SK-N-SH treated with all-trans-retinoic acid at 6 μM for 48 hours (cell line): ENCODE measurements around the gene DOCK9.

Experiments used
- ATAC-seq: fragments of 200-7000 bp; cut with Tn5 transposase; 3 replicates; pipeline ENCODE4 v1.9.1; 2020; ENCODE audit warnings: mild to moderate bottlenecking, moderate library complexity
- ARNTL ChIP-seq: fragments of 450-650 bp; formaldehyde crosslinking; IDR thresholded peaks from 2 replicates; pipeline ENCODE4 v1.5.0; 2020; ENCODE audit warnings: low read depth, mild to moderate bottlenecking, moderate library complexity, borderline replicate concordance
- BACH2 ChIP-seq: fragments of 250-450 bp; sonication (Bioruptor Pico); IDR thresholded peaks from 2 replicates; pipeline ENCODE4 v1.9.0; 2021; ENCODE audit warnings: mild to moderate bottlenecking, borderline replicate concordance
- CSDC2 ChIP-seq: fragments of 250-450 bp; sonication (Bioruptor Pico); IDR thresholded peaks from 2 replicates; pipeline ENCODE4 v1.5.0; 2020; ENCODE audit warnings: mild to moderate bottlenecking, moderate library complexity
- ESRRG ChIP-seq: fragments of 250-450 bp; sonication (Bioruptor Pico); IDR thresholded peaks from 2 replicates; pipeline ENCODE4 v1.6.1; 2021; ENCODE audit warnings: mild to moderate bottlenecking
- GLIS3 ChIP-seq: fragments of 250-450 bp; sonication (Bioruptor Pico); IDR thresholded peaks from 2 replicates; pipeline ENCODE4 v1.5.0; 2020; ENCODE audit warnings: mild to moderate bottlenecking, moderate library complexity
- ISL1 ChIP-seq: fragments of 250-450 bp; sonication (Bioruptor Pico); IDR thresholded peaks from 2 replicates; pipeline ENCODE4 v2.1.2; 2022; ENCODE audit warnings: mild to moderate bottlenecking, moderate library complexity
- OSR1 ChIP-seq: fragments of 250-450 bp; sonication (Bioruptor Pico); IDR thresholded peaks from 2 replicates; pipeline ENCODE4 v1.8.0; 2022; ENCODE audit warnings: moderate library complexity, mild to moderate bottlenecking, inconsistent platforms
- PPARA ChIP-seq: fragments of 250-450 bp; sonication (Bioruptor Pico); IDR thresholded peaks from 2 replicates; pipeline ENCODE4 v1.5.0; 2020; ENCODE audit warnings: mild to moderate bottlenecking, borderline replicate concordance
- RARB ChIP-seq: fragments of 250-450 bp; sonication (Bioruptor Pico); IDR thresholded peaks from 2 replicates; pipeline ENCODE4 v1.8.0; 2021; ENCODE audit warnings: mild to moderate bottlenecking, moderate library complexity
- SNAI2 ChIP-seq: fragments of 250-450 bp; sonication (Bioruptor Pico); IDR thresholded peaks from 2 replicates; pipeline ENCODE4 v1.5.0; 2020; ENCODE audit warnings: mild to moderate bottlenecking, moderate library complexity
- TCF4 ChIP-seq: fragments of 250-450 bp; sonication (Bioruptor Pico); IDR thresholded peaks from 2 replicates; pipeline ENCODE4 v1.8.0; 2021; ENCODE audit warnings: mild to moderate bottlenecking, moderate library complexity, borderline replicate concordance
- TOX ChIP-seq: fragments of 250-450 bp; sonication (Bioruptor Pico); IDR thresholded peaks from 2 replicates; pipeline ENCODE4 v1.8.0; 2021; ENCODE audit warnings: mild to moderate bottlenecking, moderate library complexity, borderline replicate concordance
- ZC3H10 ChIP-seq: fragments of 250-450 bp; sonication (Bioruptor Pico); IDR thresholded peaks from 2 replicates; pipeline ENCODE4 v1.5.1; 2021; ENCODE audit warnings: mild to moderate bottlenecking, moderate library complexity
- ZFP3 ChIP-seq: fragments of 250-450 bp; sonication (Bioruptor Pico); IDR thresholded peaks from 2 replicates; pipeline ENCODE4 v1.5.0; 2020; ENCODE audit warnings: mild to moderate bottlenecking, moderate library complexity
- ZFP30 ChIP-seq: fragments of 450-650 bp; formaldehyde crosslinking; IDR thresholded peaks from 2 replicates; pipeline ENCODE4 v1.5.0; 2022; ENCODE audit warnings: mild to moderate bottlenecking, moderate library complexity
- ZNF565 ChIP-seq: fragments of 450-650 bp; formaldehyde crosslinking; conservative IDR thresholded peaks from 2 replicates; pipeline ENCODE4 v1.5.0; 2020; ENCODE audit warnings: low read depth, mild to moderate bottlenecking, moderate library complexity
- ZNF70 ChIP-seq: fragments of 450-650 bp; formaldehyde crosslinking; IDR thresholded peaks from 2 replicates; pipeline ENCODE4 v1.5.0; 2020; ENCODE audit warnings: mild to moderate bottlenecking, moderate library complexity
- ZNF8 ChIP-seq: fragments of 450-650 bp; formaldehyde crosslinking; IDR thresholded peaks from 2 replicates; pipeline ENCODE4 v1.5.0; 2020; ENCODE audit warnings: mild to moderate bottlenecking, moderate library complexity
- TF ChIP-seq, protein P1 (sequence below): fragments of 250-450 bp; sonication (Bioruptor Pico); IDR thresholded peaks from 2 replicates; pipeline ENCODE4 v1.5.0; 2020; ENCODE audit warnings: mild to moderate bottlenecking, moderate library complexity
- TF ChIP-seq, protein P2 (sequence below): fragments of 250-450 bp; sonication (Bioruptor Pico); IDR thresholded peaks from 2 replicates; pipeline ENCODE4 v1.5.1; 2021; ENCODE audit warnings: mild to moderate bottlenecking, moderate library complexity
- TF ChIP-seq, protein P3 (sequence below): fragments of 250-450 bp; sonication (Bioruptor Pico); IDR thresholded peaks from 2 replicates; pipeline ENCODE4 v1.8.0; 2021; ENCODE audit warnings: low read depth, mild to moderate bottlenecking, moderate library complexity, borderline replicate concordance
- TF ChIP-seq, protein P4 (sequence below): fragments of 250-450 bp; sonication (Bioruptor Pico); IDR thresholded peaks from 2 replicates; pipeline ENCODE4 v1.8.0; 2020; ENCODE audit warnings: mild to moderate bottlenecking, moderate library complexity, borderline replicate concordance

Gene DOCK9

DNA sequence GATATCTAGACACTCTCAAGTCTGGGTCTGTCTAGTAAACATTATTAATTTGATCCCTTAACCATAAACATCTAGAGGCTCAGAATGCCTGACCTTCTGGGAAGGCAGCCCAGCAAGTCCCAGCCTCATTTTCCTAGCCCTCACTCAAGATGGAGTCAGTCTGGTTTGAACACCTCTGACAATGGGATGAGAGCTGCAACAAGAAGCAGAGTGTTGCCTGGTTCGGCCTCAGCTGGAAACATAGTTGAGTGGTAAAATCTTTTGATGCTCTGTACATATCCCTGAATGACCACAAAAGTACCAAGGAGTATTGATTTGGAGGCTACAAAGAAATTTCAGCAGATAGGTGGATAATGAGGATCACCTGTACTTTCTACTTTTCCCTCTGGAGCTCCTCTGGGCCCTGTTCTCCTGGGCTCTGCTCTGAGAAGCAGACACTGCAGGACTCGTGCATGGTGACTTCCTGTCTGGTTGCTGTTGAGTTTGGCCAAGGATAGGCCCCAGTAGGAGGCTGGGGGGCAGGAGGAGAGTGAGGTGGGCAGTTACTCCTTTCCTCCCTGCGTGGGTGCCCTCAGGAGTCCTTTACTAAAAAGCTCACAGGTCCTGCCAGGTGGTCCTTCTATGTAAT is 157.0 kb downstream of the DOCK9 start:
- TF ChIP-seq, protein P1, sequence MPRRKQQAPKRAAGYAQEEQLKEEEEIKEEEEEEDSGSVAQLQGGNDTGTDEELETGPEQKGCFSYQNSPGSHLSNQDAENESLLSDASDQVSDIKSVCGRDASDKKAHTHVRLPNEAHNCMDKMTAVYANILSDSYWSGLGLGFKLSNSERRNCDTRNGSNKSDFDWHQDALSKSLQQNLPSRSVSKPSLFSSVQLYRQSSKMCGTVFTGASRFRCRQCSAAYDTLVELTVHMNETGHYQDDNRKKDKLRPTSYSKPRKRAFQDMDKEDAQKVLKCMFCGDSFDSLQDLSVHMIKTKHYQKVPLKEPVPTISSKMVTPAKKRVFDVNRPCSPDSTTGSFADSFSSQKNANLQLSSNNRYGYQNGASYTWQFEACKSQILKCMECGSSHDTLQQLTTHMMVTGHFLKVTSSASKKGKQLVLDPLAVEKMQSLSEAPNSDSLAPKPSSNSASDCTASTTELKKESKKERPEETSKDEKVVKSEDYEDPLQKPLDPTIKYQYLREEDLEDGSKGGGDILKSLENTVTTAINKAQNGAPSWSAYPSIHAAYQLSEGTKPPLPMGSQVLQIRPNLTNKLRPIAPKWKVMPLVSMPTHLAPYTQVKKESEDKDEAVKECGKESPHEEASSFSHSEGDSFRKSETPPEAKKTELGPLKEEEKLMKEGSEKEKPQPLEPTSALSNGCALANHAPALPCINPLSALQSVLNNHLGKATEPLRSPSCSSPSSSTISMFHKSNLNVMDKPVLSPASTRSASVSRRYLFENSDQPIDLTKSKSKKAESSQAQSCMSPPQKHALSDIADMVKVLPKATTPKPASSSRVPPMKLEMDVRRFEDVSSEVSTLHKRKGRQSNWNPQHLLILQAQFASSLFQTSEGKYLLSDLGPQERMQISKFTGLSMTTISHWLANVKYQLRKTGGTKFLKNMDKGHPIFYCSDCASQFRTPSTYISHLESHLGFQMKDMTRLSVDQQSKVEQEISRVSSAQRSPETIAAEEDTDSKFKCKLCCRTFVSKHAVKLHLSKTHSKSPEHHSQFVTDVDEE (CRISPR knock-in tag): no peak
- TF ChIP-seq SNAI2 (CRISPR knock-in tag): no peak
- no peak for TF ChIP-seq OSR1 (CRISPR knock-in tag)
- no peak for TF ChIP-seq PPARA (CRISPR knock-in tag)
- TF ChIP-seq, protein P2, sequence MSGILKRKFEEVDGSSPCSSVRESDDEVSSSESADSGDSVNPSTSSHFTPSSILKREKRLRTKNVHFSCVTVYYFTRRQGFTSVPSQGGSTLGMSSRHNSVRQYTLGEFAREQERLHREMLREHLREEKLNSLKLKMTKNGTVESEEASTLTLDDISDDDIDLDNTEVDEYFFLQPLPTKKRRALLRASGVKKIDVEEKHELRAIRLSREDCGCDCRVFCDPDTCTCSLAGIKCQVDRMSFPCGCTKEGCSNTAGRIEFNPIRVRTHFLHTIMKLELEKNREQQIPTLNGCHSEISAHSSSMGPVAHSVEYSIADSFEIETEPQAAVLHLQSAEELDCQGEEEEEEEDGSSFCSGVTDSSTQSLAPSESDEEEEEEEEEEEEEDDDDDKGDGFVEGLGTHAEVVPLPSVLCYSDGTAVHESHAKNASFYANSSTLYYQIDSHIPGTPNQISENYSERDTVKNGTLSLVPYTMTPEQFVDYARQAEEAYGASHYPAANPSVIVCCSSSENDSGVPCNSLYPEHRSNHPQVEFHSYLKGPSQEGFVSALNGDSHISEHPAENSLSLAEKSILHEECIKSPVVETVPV (CRISPR knock-in tag): no peak
- TF ChIP-seq, protein P3, sequence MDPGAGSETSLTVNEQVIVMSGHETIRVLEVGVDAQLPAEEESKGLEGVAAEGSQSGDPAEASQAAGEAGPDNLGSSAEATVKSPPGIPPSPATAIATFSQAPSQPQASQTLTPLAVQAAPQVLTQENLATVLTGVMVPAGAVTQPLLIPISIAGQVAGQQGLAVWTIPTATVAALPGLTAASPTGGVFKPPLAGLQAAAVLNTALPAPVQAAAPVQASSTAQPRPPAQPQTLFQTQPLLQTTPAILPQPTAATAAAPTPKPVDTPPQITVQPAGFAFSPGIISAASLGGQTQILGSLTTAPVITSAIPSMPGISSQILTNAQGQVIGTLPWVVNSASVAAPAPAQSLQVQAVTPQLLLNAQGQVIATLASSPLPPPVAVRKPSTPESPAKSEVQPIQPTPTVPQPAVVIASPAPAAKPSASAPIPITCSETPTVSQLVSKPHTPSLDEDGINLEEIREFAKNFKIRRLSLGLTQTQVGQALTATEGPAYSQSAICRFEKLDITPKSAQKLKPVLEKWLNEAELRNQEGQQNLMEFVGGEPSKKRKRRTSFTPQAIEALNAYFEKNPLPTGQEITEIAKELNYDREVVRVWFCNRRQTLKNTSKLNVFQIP (CRISPR knock-in tag): no peak
- TF ChIP-seq TOX (CRISPR knock-in tag): no peak
- no peak for TF ChIP-seq ZNF8 (CRISPR knock-in tag)
- TF ChIP-seq RARB (CRISPR knock-in tag): no peak
- TF ChIP-seq BACH2: no peak
- TF ChIP-seq CSDC2: no peak
- TF ChIP-seq ZNF70: no peak
- no peak for TF ChIP-seq TCF4
- TF ChIP-seq ISL1 (CRISPR knock-in tag): no peak
- TF ChIP-seq ZC3H10 (CRISPR knock-in tag): no peak
- TF ChIP-seq, protein P4, sequence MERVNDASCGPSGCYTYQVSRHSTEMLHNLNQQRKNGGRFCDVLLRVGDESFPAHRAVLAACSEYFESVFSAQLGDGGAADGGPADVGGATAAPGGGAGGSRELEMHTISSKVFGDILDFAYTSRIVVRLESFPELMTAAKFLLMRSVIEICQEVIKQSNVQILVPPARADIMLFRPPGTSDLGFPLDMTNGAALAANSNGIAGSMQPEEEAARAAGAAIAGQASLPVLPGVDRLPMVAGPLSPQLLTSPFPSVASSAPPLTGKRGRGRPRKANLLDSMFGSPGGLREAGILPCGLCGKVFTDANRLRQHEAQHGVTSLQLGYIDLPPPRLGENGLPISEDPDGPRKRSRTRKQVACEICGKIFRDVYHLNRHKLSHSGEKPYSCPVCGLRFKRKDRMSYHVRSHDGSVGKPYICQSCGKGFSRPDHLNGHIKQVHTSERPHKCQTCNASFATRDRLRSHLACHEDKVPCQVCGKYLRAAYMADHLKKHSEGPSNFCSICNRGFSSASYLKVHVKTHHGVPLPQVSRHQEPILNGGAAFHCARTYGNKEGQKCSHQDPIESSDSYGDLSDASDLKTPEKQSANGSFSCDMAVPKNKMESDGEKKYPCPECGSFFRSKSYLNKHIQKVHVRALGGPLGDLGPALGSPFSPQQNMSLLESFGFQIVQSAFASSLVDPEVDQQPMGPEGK (CRISPR knock-in tag): no peak
- no peak for TF ChIP-seq ZNF565
- TF ChIP-seq GLIS3 (CRISPR knock-in tag): no peak
- TF ChIP-seq ZFP30: no peak
- no peak for TF ChIP-seq ZFP3 (CRISPR knock-in tag)
- peak; percentile 27; the same call in 2 of the 3 replicates for ATAC-seq

DNA sequence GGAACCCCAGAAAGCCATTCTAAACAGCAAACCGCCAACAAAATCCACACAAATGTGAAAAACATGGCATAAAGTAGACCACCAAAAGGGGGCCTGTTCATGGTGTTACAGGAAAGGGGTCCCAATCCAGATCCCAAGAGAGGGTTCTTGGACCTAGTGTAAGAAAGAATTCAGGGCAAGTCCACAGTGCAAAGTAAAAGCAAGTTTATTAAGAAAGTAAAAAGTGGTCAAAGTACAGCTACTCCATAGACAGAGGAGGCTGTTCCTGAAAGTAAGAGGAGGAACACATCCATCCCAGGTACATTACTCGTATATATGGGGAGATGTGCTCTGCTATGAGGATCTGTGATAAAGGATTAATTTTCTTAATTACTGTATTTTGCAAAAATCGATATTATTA is 157.6 kb downstream of the DOCK9 start:
- ATAC-seq: no peak
- TF ChIP-seq TOX (CRISPR knock-in tag) (no peak), ISL1 (CRISPR knock-in tag) (no peak), CSDC2 (no peak), ZNF8 (CRISPR knock-in tag) (no peak), OSR1 (CRISPR knock-in tag) (no peak), SNAI2 (CRISPR knock-in tag) (no peak), ESRRG (no peak), RARB (CRISPR knock-in tag) (no peak), ZNF565 (no peak), ZNF70 (no peak), TCF4 (no peak), ZFP30 (no peak), ARNTL (CRISPR knock-in tag) (no peak), ZFP3 (CRISPR knock-in tag) (no peak)
- TF ChIP-seq, protein P2 (CRISPR knock-in tag): no peak
- TF ChIP-seq, protein P1 (CRISPR knock-in tag): no peak
- TF ChIP-seq, protein P3 (CRISPR knock-in tag): no peak
- TF ChIP-seq, protein P4 (CRISPR knock-in tag): no peak
